Measurements from ENCODE around the gene TMEM184B. TPM values are rescaled to one million over a fixed set of nuclear protein-coding genes. Genes with fewer than 3 reads are reported as not detected.

Gene TMEM184B
- total and polyA plus RNA-seq, 2 of the 8 experiments (the other 6 are each of a cell fraction or from before 2014, with no cell fraction given): 41.6 to 81.0 TPM

DNA sequence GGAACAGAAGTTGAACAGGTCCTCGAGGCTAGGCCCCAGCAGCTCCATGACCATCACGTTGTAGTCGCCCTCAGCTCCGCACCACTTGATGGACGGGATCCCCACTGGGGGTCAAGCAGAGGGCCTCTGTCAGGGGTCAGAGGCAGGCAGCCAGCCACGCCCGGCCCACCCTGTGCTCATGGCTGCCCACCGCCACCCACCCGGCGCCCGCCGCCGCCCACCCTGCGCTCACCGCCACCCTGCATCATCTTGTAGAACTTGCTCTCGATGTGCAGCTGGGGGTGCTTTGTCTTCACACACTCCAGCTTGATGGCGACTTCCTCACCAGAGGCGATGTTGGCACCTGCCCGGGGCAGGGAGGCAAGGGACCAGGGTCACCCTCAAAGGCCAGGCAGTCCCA lies 30.1 kb upstream of the TMEM184B start (continued):
- TF ChIP-seq, protein P1, sequence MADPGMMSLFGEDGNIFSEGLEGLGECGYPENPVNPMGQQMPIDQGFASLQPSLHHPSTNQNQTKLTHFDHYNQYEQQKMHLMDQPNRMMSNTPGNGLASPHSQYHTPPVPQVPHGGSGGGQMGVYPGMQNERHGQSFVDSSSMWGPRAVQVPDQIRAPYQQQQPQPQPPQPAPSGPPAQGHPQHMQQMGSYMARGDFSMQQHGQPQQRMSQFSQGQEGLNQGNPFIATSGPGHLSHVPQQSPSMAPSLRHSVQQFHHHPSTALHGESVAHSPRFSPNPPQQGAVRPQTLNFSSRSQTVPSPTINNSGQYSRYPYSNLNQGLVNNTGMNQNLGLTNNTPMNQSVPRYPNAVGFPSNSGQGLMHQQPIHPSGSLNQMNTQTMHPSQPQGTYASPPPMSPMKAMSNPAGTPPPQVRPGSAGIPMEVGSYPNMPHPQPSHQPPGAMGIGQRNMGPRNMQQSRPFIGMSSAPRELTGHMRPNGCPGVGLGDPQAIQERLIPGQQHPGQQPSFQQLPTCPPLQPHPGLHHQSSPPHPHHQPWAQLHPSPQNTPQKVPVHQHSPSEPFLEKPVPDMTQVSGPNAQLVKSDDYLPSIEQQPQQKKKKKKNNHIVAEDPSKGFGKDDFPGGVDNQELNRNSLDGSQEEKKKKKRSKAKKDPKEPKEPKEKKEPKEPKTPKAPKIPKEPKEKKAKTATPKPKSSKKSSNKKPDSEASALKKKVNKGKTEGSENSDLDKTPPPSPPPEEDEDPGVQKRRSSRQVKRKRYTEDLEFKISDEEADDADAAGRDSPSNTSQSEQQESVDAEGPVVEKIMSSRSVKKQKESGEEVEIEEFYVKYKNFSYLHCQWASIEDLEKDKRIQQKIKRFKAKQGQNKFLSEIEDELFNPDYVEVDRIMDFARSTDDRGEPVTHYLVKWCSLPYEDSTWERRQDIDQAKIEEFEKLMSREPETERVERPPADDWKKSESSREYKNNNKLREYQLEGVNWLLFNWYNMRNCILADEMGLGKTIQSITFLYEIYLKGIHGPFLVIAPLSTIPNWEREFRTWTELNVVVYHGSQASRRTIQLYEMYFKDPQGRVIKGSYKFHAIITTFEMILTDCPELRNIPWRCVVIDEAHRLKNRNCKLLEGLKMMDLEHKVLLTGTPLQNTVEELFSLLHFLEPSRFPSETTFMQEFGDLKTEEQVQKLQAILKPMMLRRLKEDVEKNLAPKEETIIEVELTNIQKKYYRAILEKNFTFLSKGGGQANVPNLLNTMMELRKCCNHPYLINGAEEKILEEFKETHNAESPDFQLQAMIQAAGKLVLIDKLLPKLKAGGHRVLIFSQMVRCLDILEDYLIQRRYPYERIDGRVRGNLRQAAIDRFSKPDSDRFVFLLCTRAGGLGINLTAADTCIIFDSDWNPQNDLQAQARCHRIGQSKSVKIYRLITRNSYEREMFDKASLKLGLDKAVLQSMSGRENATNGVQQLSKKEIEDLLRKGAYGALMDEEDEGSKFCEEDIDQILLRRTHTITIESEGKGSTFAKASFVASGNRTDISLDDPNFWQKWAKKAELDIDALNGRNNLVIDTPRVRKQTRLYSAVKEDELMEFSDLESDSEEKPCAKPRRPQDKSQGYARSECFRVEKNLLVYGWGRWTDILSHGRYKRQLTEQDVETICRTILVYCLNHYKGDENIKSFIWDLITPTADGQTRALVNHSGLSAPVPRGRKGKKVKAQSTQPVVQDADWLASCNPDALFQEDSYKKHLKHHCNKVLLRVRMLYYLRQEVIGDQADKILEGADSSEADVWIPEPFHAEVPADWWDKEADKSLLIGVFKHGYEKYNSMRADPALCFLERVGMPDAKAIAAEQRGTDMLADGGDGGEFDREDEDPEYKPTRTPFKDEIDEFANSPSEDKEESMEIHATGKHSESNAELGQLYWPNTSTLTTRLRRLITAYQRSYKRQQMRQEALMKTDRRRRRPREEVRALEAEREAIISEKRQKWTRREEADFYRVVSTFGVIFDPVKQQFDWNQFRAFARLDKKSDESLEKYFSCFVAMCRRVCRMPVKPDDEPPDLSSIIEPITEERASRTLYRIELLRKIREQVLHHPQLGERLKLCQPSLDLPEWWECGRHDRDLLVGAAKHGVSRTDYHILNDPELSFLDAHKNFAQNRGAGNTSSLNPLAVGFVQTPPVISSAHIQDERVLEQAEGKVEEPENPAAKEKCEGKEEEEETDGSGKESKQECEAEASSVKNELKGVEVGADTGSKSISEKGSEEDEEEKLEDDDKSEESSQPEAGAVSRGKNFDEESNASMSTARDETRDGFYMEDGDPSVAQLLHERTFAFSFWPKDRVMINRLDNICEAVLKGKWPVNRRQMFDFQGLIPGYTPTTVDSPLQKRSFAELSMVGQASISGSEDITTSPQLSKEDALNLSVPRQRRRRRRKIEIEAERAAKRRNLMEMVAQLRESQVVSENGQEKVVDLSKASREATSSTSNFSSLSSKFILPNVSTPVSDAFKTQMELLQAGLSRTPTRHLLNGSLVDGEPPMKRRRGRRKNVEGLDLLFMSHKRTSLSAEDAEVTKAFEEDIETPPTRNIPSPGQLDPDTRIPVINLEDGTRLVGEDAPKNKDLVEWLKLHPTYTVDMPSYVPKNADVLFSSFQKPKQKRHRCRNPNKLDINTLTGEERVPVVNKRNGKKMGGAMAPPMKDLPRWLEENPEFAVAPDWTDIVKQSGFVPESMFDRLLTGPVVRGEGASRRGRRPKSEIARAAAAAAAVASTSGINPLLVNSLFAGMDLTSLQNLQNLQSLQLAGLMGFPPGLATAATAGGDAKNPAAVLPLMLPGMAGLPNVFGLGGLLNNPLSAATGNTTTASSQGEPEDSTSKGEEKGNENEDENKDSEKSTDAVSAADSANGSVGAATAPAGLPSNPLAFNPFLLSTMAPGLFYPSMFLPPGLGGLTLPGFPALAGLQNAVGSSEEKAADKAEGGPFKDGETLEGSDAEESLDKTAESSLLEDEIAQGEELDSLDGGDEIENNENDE (IDR thresholded peaks at IDR 0.05; ENCODE audit: insufficient replicate concordance, low read length): no peak
- TF ChIP-seq RFX5 (IDR thresholded peaks at IDR 0.05; ENCODE audit: borderline replicate concordance, low read depth, low read length) (no peak), ZNF274 (IDR thresholded peaks at IDR 0.05; ENCODE audit: borderline replicate concordance, extremely low read depth, low read length) (no peak), SIX5 (IDR thresholded peaks at IDR 0.05; ENCODE audit: low read depth, low read length) (no peak), SP2 (IDR thresholded peaks at IDR 0.05; ENCODE audit: low read length) (no peak), PHF8 (conservative IDR thresholded peaks at IDR 0.05; ENCODE audit: low read depth, low read length) (no peak)
